K562 (cell line): ENCODE data around the gene PIGT. TPM values are rescaled to one million over a fixed set of nuclear protein-coding genes. Genes with fewer than 3 reads are reported as not detected.

Experiments used
- ATAC-seq: fragments of 200-7000 bp; cut with Tn5 transposase; 3 replicates; pipeline ENCODE4 v1.9.1; 2020; ENCODE audit warnings: moderate library complexity
- BruUV-seq: library from RNA; stranded (reverse); fragments of 400-500 nt; replicated peaks from 2 replicates; lab custom pipeline; 2021; lab: Mats Ljungman, UMichigan
- CTCF ChIA-PET: fragments of 300-600 bp; formaldehyde crosslinking; extraction: SDS; loops from one replicate; lab custom pipeline; 2021; ENCODE audit warnings: low intra/inter-chr PET ratio; lab: Yijun Ruan, JAX
- POLR2A ChIA-PET: fragments of 300-600, 350-650 bp; sonication (Branson Sonifier 250); formaldehyde crosslinking; extraction: SDS; loops from one replicate; lab custom pipeline; 2021; ENCODE audit warnings: antibody characterized with exemption, inconsistent platforms; lab: Yijun Ruan, JAX
- DNase-seq, 4 experiments: peaks; one replicate each; pipeline versions ENCODE4 v3.0.0 to v3.0.0-alpha.2; 2011 to 2018; ENCODE audit warnings: low spot score in 3 of 4, mixed read lengths in 3 of 4; ENCODE audit errors: extremely low read depth in 1 of 4
- FAIRE-seq: peaks from 2 replicates; lab custom pipeline; 2011; peaks lifted over from hg19 to GRCh38; lab: Jason Lieb, UNC
- H2AFZ ChIP-seq: 2 replicates; pipeline ENCODE4 v1.6.0; 2011; ENCODE audit warnings: low read depth, low read length, control low read depth, inconsistent platforms
- H3K27ac ChIP-seq: fragments of 200-600 bp; 3 replicates; pipeline ENCODE4 v1.8.0; 2011; ENCODE audit warnings: low read depth, mild to moderate bottlenecking, control low read depth, inconsistent platforms, low read length, moderate library complexity, mixed read lengths; ENCODE audit errors: extremely low read depth
- H3K27me3 ChIP-seq, 2 experiments: fragments of 300-600 bp in 1 of 2; 2 replicates in 1 of 2; 3 replicates in 1 of 2; pipeline versions ENCODE4 v1.6.0 to v1.8.0; 2011; ENCODE audit warnings: inconsistent platforms in 2 of 2, low read length in 2 of 2, mild to moderate bottlenecking in 1 of 2, mixed read lengths in 1 of 2, moderate library complexity in 1 of 2; ENCODE audit not compliant: control insufficient read depth in 2 of 2, insufficient read depth in 2 of 2
- H3K36me3 ChIP-seq: fragments of 300-600 bp; 3 replicates; pipeline ENCODE4 v1.8.0; 2011; ENCODE audit warnings: mild to moderate bottlenecking, low read length, inconsistent platforms; ENCODE audit not compliant: control insufficient read depth, insufficient read depth
- H3K4me1 ChIP-seq, 2 experiments: fragments of 200-600 bp in 1 of 2; replicated peaks in 1 of 2; 2 replicates in 1 of 2; 3 replicates in 1 of 2; pipeline versions ENCODE4 v1.5.1 to v1.8.0; 2011; ENCODE audit warnings: inconsistent platforms in 2 of 2, low read length in 2 of 2, mild to moderate bottlenecking in 1 of 2, mixed read lengths in 1 of 2, moderate library complexity in 1 of 2; ENCODE audit not compliant: control insufficient read depth in 2 of 2, insufficient read depth in 2 of 2
- H3K4me2 ChIP-seq: 2 replicates; pipeline ENCODE4 v1.6.1; 2011; ENCODE audit warnings: low read length, control low read depth, inconsistent platforms, mixed read lengths; ENCODE audit not compliant: insufficient read depth
- H3K4me3 ChIP-seq: fragments of 200-600 bp; sonication (generic), shearing (Covaris generic); 2 replicates; pipeline ENCODE4 v1.5.1; 2016; ENCODE audit warnings: control low read depth, inconsistent platforms
- H3K79me2 ChIP-seq: fragments of 200-600 bp; 3 replicates; pipeline ENCODE4 v1.8.0; 2011; ENCODE audit warnings: low read length, inconsistent platforms; ENCODE audit not compliant: control insufficient read depth, insufficient read depth
- H3K9ac ChIP-seq, 2 experiments: 2 replicates each; pipeline versions ENCODE4 v1.6.0 to v1.6.1; 2011; ENCODE audit warnings: low read depth in 2 of 2, low read length in 2 of 2, control low read depth in 1 of 2, inconsistent platforms in 1 of 2, mild to moderate bottlenecking in 1 of 2, mixed read lengths in 1 of 2; ENCODE audit not compliant: insufficient read depth in 1 of 2
- H3K9me1 ChIP-seq: one replicate; pipeline ENCODE4 v1.6.0; 2011; ENCODE audit warnings: inconsistent platforms, mild to moderate bottlenecking, low read length, moderate library complexity; ENCODE audit not compliant: control insufficient read depth, insufficient read depth
- H3K9me3 ChIP-seq: replicated peaks from 2 replicates; pipeline ENCODE4 v1.5.1; 2011; ENCODE audit warnings: low read depth, low read length, inconsistent platforms; ENCODE audit not compliant: control insufficient read depth, insufficient read depth
- H4K20me1 ChIP-seq: replicated peaks from 2 replicates; pipeline ENCODE4 v1.6.1; 2011; ENCODE audit warnings: low read length, inconsistent platforms, mixed read lengths; ENCODE audit not compliant: control insufficient read depth, insufficient read depth
- ATF7 ChIP-seq: fragments of 450-650 bp; IDR thresholded peaks from 2 replicates; pipeline ENCODE4 v1.7.1; 2014; ENCODE audit warnings: mild to moderate bottlenecking, moderate library complexity
- DMBX1 ChIP-seq: fragments of 250-450 bp; sonication (Bioruptor Pico); IDR thresholded peaks from 2 replicates; pipeline ENCODE4 v1.8.0; 2022; ENCODE audit warnings: inconsistent platforms, mild to moderate bottlenecking, moderate library complexity, borderline replicate concordance
- ETS2 ChIP-seq: IDR thresholded peaks from 2 replicates; pipeline ENCODE4 v1.6.1; 2016; ENCODE audit warnings: borderline replicate concordance, missing genetic modification characterization, mild to moderate bottlenecking, moderate library complexity, missing compliant biosample characterization; ENCODE audit not compliant: poor library complexity, severe bottlenecking
- KLF13 ChIP-seq: fragments of 450-650 bp; IDR thresholded peaks from 2 replicates; pipeline ENCODE4 v1.6.1; 2016; ENCODE audit warnings: missing genetic modification characterization, low read depth, mild to moderate bottlenecking, missing compliant biosample characterization, moderate library complexity, borderline replicate concordance
- SP2 ChIP-seq: IDR thresholded peaks from 2 replicates; pipeline ENCODE4 v1.6.1; 2011; ENCODE audit warnings: mild to moderate bottlenecking, low read depth, low read length, moderate library complexity; ENCODE audit not compliant: poor library complexity, severe bottlenecking; ENCODE audit errors: extremely low read depth
- ZFPM2 ChIP-seq: fragments of 250-450 bp; sonication (Bioruptor Pico); IDR thresholded peaks from 2 replicates; pipeline ENCODE4 v1.5.1; 2022; ENCODE audit warnings: mild to moderate bottlenecking
- ZNF354B ChIP-seq: fragments of 250-450 bp; sonication (Bioruptor Pico); IDR thresholded peaks from 2 replicates; pipeline ENCODE4 v1.4.0; 2020
- WGBS: fragments of 100-300 bp; shearing (Covaris generic); methylation state at CpG from one replicate; pipeline ENCODE4 v1.1.6; 2016; ENCODE audit warnings: low coverage, mixed read lengths; ENCODE audit not compliant: insufficient coverage; ENCODE audit errors: missing lambda C conversion rate; 5-methylcytosine and 5-hydroxymethylcytosine counted together
- in situ Hi-C: fragments of 300-500 bp; cut with MboI; formaldehyde crosslinking; loops from 4 replicates; pipeline ENCODE4 v1.15.0; 2018; ENCODE audit warnings: inconsistent platforms, mixed read lengths
- intact Hi-C: fragments of 100-400 bp; cut with micrococcal nuclease; formaldehyde crosslinking; loops from 2 replicates; pipeline ENCODE4 v1.14.2; 2022
- polyA plus RNA-seq, 8 experiments: library from polyadenylated mRNA; depleted of rRNA in 4 of 8; stranded (reverse) in 5 of 8; unstranded in 3 of 8; fragments of >200 nt; fragmentation: Nextera tagmentation in 2 of 8; fragmentation: Illumina TruSeq in 1 of 8; extraction: Ambion mirVana in 2 of 8; extraction: Trizol in 1 of 8; gene quantifications; 2 replicates each; pipeline versions ENCODE4 v1.2.1 to v1.2.3, GENCODE V29; 2011 to 2014; ENCODE audit warnings: inconsistent platforms in 1 of 8, missing spikeins in 1 of 8
- total RNA-seq, 7 experiments: library from RNA; depleted of rRNA in 6 of 7; stranded (reverse); fragments of >200 nt in 6 of 7; fragmentation: Illumina TruSeq in 2 of 7; extraction: Trizol in 2 of 7; gene quantifications; 2 replicates each; pipeline versions ENCODE4 v1.2.1 to v1.2.3, GENCODE V29; 2011 to 2021; ENCODE audit warnings: low replicate concordance in 1 of 7
- TF ChIP-seq, protein P1 (sequence below): sonication (generic); formaldehyde crosslinking; IDR thresholded peaks from 2 replicates; pipeline ENCODE4 v1.8.0; 2022; ENCODE audit warnings: mild to moderate bottlenecking, missing genetic modification reagents, borderline replicate concordance
- TF ChIP-seq, protein P2 (sequence below): IDR thresholded peaks from 3 replicates; pipeline ENCODE4 v1.6.1; 2011; ENCODE audit warnings: borderline replicate concordance, mild to moderate bottlenecking, moderate library complexity; ENCODE audit not compliant: insufficient read length; ENCODE audit errors: extremely low read depth
- TF ChIP-seq, protein P3 (sequence below): IDR thresholded peaks from 2 replicates; pipeline ENCODE4 v1.6.1; 2016; ENCODE audit warnings: missing genetic modification characterization, missing compliant biosample characterization
- TF ChIP-seq, protein P4 (sequence below): fragments of 250-450 bp; sonication (Bioruptor Pico); IDR thresholded peaks from 2 replicates; pipeline ENCODE4 v1.4.0; 2020; ENCODE audit warnings: borderline replicate concordance

The PIGT gene
- total and polyA plus RNA-seq, 9 of the 15 experiments (the other 6 are each of a cell fraction or from before 2014, with no cell fraction given) = 14.6 to 108 (median 46.9) TPM

DNA sequence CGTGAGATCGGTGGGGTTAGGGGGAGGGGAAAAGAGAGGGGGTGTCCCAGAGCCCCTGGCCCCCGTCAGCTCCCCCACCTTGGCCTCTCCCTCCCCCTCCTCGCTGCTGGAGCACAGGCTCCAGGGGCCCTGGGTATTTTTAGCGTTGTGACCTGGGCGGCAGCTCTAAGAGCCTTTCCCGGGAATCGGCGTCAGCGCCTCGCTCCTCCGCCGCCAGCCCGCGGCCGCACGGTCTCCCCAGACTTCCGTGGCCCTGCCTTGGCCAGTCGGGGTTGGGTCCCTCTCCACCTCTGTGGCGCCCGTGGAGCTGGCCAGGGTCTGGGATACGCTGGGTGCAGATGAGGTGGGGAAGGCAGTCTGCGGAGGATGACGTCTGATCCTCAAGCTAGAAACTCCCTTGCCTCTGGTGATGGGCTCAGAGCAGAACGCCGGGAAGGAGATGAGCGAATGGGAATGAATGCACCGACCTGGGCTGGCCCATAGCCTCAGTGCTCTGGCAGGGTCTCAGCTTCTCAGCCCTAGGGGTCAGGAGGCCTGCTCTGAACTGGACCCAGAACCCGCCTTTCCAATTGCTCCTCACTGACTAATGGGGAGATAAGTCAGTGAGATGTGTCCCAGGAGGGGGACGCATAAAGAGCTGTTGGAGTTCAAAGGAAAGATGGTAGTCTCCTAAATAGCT, 8.7 kb upstream of the PIGT start:
- Histone ChIP-seq H3K4me3 (peak overlapping the region; percentile 70), H3K9me1 (no peaks in the 10 kb centered on the region), H3K27ac (peak overlapping the region; percentile 61; the same call in 1 of the 3 replicates), H3K9me3 (no peaks in the 10 kb centered on the region), H3K79me2 (peaks cover 17% of the 10 kb centered on the region; the same call in 2 of the 3 replicates), H3K9ac (peak overlapping the region; percentile 72 to 89; a peak in 3 of 4 replicates), H3K27me3 (no peaks in the 10 kb centered on the region; a peak in 1 of 5 replicates), H4K20me1 (no peaks in the 10 kb centered on the region), H3K4me1 (peaks cover 23 to 25% of the 10 kb centered on the region in 2 experiments; a peak in 4 of 5 replicates), H3K36me3 (peaks cover 19% of the 10 kb centered on the region), H2AFZ (peak overlapping the region; percentile 96), H3K4me2 (peak overlapping the region; percentile 90)
- in situ Hi-C loops (no loop called here), intact Hi-C loops (no loop called here)
- 24% methylated on average over 24 of the region's 30 CpGs for WGBS
- peak; percentile 25 to 52 (median 42) for DNase-seq
- TSS peak; percentile 38 for BruUV-seq
- CTCF ChIA-PET = no interaction called here
- POLR2A ChIA-PET = interaction anchor here (0.6 to 1.5 kb wide), 5 partner anchors 9 to 36 kb away, joined by 3 to 9 read pairs (median 3); partner anchors contain the start of gene PIGT
- no peak for FAIRE-seq
- ATAC-seq = peak; percentile 59
- 0 out of 2 replicates have a peak, but pooled peaks have one; percentile 11 for TF ChIP-seq ATF7
- TF ChIP-seq, protein P1, sequence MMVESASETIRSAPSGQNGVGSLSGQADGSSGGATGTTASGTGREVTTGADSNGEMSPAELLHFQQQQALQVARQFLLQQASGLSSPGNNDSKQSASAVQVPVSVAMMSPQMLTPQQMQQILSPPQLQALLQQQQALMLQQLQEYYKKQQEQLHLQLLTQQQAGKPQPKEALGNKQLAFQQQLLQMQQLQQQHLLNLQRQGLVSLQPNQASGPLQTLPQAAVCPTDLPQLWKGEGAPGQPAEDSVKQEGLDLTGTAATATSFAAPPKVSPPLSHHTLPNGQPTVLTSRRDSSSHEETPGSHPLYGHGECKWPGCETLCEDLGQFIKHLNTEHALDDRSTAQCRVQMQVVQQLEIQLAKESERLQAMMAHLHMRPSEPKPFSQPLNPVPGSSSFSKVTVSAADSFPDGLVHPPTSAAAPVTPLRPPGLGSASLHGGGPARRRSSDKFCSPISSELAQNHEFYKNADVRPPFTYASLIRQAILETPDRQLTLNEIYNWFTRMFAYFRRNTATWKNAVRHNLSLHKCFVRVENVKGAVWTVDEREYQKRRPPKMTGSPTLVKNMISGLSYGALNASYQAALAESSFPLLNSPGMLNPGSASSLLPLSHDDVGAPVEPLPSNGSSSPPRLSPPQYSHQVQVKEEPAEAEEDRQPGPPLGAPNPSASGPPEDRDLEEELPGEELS = no peak
- no peak for TF ChIP-seq ZNF354B
- TF ChIP-seq, protein P2, sequence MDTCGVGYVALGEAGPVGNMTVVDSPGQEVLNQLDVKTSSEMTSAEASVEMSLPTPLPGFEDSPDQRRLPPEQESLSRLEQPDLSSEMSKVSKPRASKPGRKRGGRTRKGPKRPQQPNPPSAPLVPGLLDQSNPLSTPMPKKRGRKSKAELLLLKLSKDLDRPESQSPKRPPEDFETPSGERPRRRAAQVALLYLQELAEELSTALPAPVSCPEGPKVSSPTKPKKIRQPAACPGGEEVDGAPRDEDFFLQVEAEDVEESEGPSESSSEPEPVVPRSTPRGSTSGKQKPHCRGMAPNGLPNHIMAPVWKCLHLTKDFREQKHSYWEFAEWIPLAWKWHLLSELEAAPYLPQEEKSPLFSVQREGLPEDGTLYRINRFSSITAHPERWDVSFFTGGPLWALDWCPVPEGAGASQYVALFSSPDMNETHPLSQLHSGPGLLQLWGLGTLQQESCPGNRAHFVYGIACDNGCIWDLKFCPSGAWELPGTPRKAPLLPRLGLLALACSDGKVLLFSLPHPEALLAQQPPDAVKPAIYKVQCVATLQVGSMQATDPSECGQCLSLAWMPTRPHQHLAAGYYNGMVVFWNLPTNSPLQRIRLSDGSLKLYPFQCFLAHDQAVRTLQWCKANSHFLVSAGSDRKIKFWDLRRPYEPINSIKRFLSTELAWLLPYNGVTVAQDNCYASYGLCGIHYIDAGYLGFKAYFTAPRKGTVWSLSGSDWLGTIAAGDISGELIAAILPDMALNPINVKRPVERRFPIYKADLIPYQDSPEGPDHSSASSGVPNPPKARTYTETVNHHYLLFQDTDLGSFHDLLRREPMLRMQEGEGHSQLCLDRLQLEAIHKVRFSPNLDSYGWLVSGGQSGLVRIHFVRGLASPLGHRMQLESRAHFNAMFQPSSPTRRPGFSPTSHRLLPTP = no peak
- no peak for TF ChIP-seq SP2
- TF ChIP-seq, protein P3, sequence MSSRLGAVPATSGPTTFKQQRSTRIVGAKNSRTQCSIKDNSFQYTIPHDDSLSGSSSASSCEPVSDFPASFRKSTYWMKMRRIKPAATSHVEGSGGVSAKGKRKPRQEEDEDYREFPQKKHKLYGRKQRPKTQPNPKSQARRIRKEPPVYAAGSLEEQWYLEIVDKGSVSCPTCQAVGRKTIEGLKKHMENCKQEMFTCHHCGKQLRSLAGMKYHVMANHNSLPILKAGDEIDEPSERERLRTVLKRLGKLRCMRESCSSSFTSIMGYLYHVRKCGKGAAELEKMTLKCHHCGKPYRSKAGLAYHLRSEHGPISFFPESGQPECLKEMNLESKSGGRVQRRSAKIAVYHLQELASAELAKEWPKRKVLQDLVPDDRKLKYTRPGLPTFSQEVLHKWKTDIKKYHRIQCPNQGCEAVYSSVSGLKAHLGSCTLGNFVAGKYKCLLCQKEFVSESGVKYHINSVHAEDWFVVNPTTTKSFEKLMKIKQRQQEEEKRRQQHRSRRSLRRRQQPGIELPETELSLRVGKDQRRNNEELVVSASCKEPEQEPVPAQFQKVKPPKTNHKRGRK = no peak
- no peak for TF ChIP-seq KLF13 (tag)
- no peak for TF ChIP-seq ETS2 (tag)
- TF ChIP-seq DMBX1 (CRISPR knock-in tag) = no peak
- TF ChIP-seq, protein P4, sequence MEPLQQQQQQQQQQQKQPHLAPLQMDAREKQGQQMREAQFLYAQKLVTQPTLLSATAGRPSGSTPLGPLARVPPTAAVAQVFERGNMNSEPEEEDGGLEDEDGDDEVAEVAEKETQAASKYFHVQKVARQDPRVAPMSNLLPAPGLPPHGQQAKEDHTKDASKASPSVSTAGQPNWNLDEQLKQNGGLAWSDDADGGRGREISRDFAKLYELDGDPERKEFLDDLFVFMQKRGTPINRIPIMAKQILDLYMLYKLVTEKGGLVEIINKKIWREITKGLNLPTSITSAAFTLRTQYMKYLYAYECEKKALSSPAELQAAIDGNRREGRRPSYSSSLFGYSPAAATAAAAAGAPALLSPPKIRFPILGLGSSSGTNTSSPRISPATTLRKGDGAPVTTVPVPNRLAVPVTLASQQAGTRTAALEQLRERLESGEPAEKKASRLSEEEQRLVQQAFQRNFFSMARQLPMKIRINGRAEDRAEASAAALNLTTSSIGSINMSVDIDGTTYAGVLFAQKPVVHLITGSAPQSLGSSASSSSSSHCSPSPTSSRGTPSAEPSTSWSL (CRISPR knock-in tag) = no peak
- no peak for TF ChIP-seq ZFPM2 (CRISPR knock-in tag)
